Activated CD8-positive, alpha-beta memory T cell treated with anti-CD3 and anti-CD28 coated beads, Interleukin-2, amount 50 U/mL, for 4 hours (primary cell): ENCODE results near the gene BCL11B.

ENCODE experiments used
- DNase-seq: peaks from one replicate; pipeline ENCODE4 v3.0.0-alpha.2; 2020

The BCL11B gene

GRCh38 chr14:99252940-99253868, 18.8 kb downstream of the BCL11B start:
- peak; percentile 78 for DNase-seq

- no peak for DNase-seq
Observed at GRCh38 chr14:99252443-99252939, 19.5 kb downstream of the BCL11B start.

GRCh38 chr14:99251721-99252120, 20.3 kb downstream of the BCL11B start:
- DNase-seq: no peak

DNA sequence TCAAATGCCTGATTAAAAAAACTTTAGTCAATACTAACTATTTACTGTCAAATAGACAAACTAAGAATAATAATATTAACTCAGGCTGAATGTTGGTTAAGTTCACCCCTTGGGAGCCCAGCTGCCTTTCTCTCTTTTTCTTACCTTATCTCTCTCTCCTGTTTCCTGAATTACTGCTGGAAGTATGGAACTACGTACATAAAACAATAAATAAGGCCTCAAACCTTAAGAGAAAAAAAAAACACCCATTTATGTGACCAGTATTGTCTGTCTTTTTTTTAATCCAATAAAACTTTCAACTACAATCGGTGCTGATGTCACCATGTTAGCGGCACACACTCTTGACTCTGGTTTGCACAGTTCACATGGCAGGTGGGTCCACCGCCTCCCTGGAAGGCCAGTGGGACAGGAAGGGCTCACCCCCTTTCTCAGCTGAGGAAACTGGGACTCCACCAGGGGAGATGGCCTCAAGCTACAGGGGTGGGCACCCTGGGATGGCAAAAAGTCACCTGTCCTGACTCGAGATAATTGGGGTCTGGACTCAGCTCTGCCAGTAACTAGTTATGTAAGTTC, 21.3 kb downstream of the BCL11B start:
- DNase-seq: no peak

- no peak for DNase-seq
Observed at GRCh38 chr14:99249389-99249788, 22.6 kb downstream of the BCL11B start.

DNA sequence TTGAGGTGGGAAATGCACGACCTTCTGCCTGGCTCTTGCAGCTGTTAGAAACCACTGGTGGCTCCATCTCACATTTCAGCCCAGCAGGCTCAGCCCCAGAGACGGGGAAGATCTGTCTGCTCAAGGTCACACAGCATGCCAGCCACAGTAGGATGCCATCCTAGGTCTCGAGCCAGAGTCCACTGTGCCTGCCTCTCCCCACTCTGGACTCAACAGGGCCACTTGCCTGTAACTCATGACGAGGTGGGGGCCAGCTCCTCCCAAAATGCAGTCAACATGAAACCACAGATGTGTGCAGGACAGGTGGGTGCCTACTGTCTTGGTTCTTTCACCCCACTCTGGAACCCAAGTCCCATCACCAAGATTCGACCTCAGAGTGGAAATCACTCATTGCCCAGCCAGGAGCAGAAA, 23.2 kb downstream of the BCL11B start:
- no peak for DNase-seq

GRCh38 chr14:99247772-99248171, 24.2 kb downstream of the BCL11B start:
- DNase-seq: no peak

DNA sequence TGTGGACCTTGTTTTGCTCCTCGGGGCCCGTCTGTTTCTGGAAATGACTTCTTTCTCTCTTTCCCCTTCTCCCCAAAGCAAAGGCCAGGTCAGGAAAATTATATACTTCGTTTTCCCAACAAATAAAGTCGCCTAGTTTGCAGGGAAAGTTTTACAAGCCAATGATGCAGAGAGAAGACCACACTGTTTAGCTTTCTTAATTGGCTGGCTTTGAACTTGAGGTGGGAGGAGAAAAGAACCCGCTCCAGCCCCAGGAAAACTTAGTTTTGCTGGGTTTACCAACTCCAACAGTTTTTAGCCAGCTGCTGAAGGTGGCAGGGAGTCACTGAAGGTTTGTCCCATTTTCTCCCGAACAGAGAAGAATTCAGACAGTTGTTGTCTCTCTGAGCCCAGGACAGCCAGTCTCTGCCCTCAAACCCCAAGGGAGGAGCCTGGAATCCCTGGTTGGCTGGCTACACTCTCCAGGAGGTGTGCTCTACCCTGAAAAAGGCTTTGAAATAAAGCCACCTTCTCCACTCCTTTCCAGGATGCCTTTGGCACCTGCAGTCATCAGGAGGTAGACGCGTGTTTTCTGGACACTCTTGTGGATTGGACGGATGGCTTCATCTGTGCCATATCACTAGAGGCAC, 24.8 kb downstream of the BCL11B start:
- no peak for DNase-seq

- no peak for DNase-seq
Observed at GRCh38 chr14:99246536-99247097, 25.4 kb downstream of the BCL11B start.

- DNase-seq: no peak
Observed at GRCh38 chr14:99245564-99246511, 26.2 kb downstream of the BCL11B start.

GRCh38 chr14:99244941-99245563, 26.9 kb downstream of the BCL11B start:
- DNase-seq: no peak

GRCh38 chr14:99244367-99244901, 27.6 kb downstream of the BCL11B start:
- no peak for DNase-seq

DNA sequence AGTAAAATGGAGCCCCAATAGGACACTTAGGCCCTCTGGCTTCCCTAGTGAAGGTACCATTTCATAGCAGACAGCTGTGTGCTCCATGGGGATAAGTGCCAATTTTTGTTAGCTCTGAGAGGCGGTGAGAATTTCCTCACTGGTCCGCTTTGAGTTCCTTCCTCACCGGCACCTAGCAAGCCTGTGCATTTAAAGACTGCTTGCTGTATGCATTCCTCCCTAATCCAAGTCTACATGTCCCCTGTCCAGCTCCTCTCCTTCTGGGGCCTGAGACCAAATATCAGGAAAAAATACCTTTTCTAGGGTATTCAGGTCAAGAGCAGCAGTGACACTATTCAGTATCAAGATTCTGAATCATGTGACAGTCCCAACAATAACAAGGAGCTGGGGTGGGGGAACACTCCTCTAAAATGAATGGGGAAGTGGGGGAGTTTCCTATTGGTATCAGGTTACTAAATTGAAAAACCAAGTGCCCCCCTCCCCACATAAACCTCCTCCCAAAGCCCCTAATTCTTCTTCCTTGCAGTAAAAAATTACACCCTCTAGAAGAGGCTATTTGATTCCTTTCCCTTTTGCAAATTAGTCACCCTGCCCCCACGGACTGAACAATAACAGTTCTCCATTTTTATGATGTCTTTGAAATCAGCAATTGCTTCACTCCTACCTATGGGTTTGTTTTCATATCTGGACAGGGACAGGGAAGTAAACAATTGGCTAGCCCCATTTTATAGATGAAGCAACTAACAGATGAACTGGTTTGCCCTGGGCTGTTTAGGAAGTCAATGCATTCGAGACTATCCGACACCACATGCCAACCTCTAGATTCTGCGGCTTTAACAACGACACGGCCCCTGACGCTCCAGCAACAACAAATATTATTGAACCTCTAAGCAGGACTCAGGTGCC, 28.9 kb downstream of the BCL11B start:
- DNase-seq: no peak

- no peak for DNase-seq
Observed at GRCh38 chr14:99242238-99242637, 29.8 kb downstream of the BCL11B start.

DNA sequence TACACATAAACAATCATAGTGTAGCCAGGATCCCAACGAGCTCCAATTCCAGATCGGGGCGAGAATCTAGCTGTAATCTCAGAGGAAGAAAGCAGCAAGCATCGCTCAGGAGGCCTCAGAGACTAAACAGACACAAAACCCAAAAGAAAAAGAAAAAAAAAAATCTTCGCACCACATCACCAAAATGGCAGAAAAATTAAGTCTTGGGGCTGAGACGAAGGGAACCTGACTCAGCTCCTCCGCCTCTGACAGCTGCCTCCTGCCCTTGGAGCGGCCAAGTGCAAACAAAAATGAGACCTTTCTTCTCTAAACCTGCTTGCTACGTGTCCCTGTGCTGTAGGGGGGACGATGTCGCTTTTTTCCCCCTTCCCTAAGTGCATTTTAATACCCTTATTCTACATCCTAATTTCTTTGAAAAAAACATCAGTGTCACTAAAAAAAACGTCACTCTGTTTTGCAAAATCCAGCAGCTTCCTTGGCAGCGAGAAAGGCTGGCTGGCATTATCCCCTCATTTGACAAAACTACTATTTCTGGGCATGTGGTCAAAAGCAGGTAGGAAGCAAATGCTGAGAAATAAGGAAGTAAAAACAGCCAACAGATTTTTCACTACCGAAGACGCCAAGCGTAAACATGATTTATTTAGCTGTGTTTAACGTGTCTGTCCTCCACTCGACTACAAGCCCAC, 30.5 kb downstream of the BCL11B start:
- DNase-seq: peak; percentile 62

- no peak for DNase-seq
Observed at GRCh38 chr14:99240627-99241324, 31.2 kb downstream of the BCL11B start.

DNA sequence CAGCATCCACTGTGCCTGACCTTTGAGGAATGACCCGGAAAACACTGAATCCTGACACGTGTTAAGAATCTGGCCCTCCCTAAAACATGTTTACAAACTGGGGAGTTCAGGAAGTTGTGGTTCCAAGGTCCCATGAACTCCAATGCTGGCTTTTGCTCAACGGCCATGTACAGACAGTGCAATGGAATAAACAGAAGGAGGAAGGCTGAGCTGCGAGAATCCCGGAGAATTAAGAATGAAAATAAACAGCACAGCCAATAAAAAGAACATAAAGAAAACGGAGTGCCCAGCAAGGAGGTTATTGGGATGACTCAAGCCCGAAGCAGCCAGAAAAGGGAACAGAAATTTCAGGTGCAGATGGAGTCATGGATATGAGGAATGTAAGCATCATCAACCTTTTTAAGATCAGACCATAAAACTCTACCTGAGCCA, 32.3 kb downstream of the BCL11B start:
- DNase-seq: no peak

- no peak for DNase-seq
Observed at GRCh38 chr14:99238216-99238615, 33.8 kb downstream of the BCL11B start.

DNA sequence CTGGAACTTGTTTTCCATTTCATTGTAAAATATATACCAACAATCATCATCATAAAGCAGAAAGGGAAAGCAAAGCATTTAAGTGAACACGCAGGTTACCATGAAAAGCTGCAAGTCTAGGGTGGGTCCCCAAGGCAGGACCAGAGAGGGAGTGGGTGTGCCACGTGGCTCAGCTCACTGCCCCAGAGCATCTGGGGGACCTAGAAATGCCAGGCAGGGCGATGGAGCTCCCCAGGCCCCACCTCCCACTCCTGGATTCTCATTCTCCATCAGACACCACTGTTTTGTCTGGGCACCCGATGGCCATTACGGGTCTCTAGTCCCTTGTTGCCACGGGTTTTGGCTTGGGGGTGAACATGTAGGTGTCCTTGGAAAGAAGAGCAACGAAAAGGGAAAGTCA, 34.7 kb downstream of the BCL11B start:
- DNase-seq: no peak
